SK-N-SH treated with all-trans-retinoic acid at 6 μM for 48 hours (cell line): ENCODE data around the gene LRRFIP2.

Experiments used
- ATAC-seq: fragments of 200-7000 bp; cut with Tn5 transposase; 3 replicates; pipeline ENCODE4 v1.9.1; 2020; ENCODE audit warnings: mild to moderate bottlenecking, moderate library complexity
- ARNTL ChIP-seq: fragments of 450-650 bp; formaldehyde crosslinking; IDR thresholded peaks from 2 replicates; pipeline ENCODE4 v1.5.0; 2020; ENCODE audit warnings: low read depth, mild to moderate bottlenecking, moderate library complexity, borderline replicate concordance
- BACH2 ChIP-seq: fragments of 250-450 bp; sonication (Bioruptor Pico); IDR thresholded peaks from 2 replicates; pipeline ENCODE4 v1.9.0; 2021; ENCODE audit warnings: mild to moderate bottlenecking, borderline replicate concordance
- CSDC2 ChIP-seq: fragments of 250-450 bp; sonication (Bioruptor Pico); IDR thresholded peaks from 2 replicates; pipeline ENCODE4 v1.5.0; 2020; ENCODE audit warnings: mild to moderate bottlenecking, moderate library complexity
- ESRRG ChIP-seq: fragments of 250-450 bp; sonication (Bioruptor Pico); IDR thresholded peaks from 2 replicates; pipeline ENCODE4 v1.6.1; 2021; ENCODE audit warnings: mild to moderate bottlenecking
- GLIS3 ChIP-seq: fragments of 250-450 bp; sonication (Bioruptor Pico); IDR thresholded peaks from 2 replicates; pipeline ENCODE4 v1.5.0; 2020; ENCODE audit warnings: mild to moderate bottlenecking, moderate library complexity
- ISL1 ChIP-seq: fragments of 250-450 bp; sonication (Bioruptor Pico); IDR thresholded peaks from 2 replicates; pipeline ENCODE4 v2.1.2; 2022; ENCODE audit warnings: mild to moderate bottlenecking, moderate library complexity
- OSR1 ChIP-seq: fragments of 250-450 bp; sonication (Bioruptor Pico); IDR thresholded peaks from 2 replicates; pipeline ENCODE4 v1.8.0; 2022; ENCODE audit warnings: moderate library complexity, mild to moderate bottlenecking, inconsistent platforms
- PPARA ChIP-seq: fragments of 250-450 bp; sonication (Bioruptor Pico); IDR thresholded peaks from 2 replicates; pipeline ENCODE4 v1.5.0; 2020; ENCODE audit warnings: mild to moderate bottlenecking, borderline replicate concordance
- RARB ChIP-seq: fragments of 250-450 bp; sonication (Bioruptor Pico); IDR thresholded peaks from 2 replicates; pipeline ENCODE4 v1.8.0; 2021; ENCODE audit warnings: mild to moderate bottlenecking, moderate library complexity
- SNAI2 ChIP-seq: fragments of 250-450 bp; sonication (Bioruptor Pico); IDR thresholded peaks from 2 replicates; pipeline ENCODE4 v1.5.0; 2020; ENCODE audit warnings: mild to moderate bottlenecking, moderate library complexity
- TCF4 ChIP-seq: fragments of 250-450 bp; sonication (Bioruptor Pico); IDR thresholded peaks from 2 replicates; pipeline ENCODE4 v1.8.0; 2021; ENCODE audit warnings: mild to moderate bottlenecking, moderate library complexity, borderline replicate concordance
- TOX ChIP-seq: fragments of 250-450 bp; sonication (Bioruptor Pico); IDR thresholded peaks from 2 replicates; pipeline ENCODE4 v1.8.0; 2021; ENCODE audit warnings: mild to moderate bottlenecking, moderate library complexity, borderline replicate concordance
- ZC3H10 ChIP-seq: fragments of 250-450 bp; sonication (Bioruptor Pico); IDR thresholded peaks from 2 replicates; pipeline ENCODE4 v1.5.1; 2021; ENCODE audit warnings: mild to moderate bottlenecking, moderate library complexity
- ZFP3 ChIP-seq: fragments of 250-450 bp; sonication (Bioruptor Pico); IDR thresholded peaks from 2 replicates; pipeline ENCODE4 v1.5.0; 2020; ENCODE audit warnings: mild to moderate bottlenecking, moderate library complexity
- ZFP30 ChIP-seq: fragments of 450-650 bp; formaldehyde crosslinking; IDR thresholded peaks from 2 replicates; pipeline ENCODE4 v1.5.0; 2022; ENCODE audit warnings: mild to moderate bottlenecking, moderate library complexity
- ZNF565 ChIP-seq: fragments of 450-650 bp; formaldehyde crosslinking; conservative IDR thresholded peaks from 2 replicates; pipeline ENCODE4 v1.5.0; 2020; ENCODE audit warnings: low read depth, mild to moderate bottlenecking, moderate library complexity
- ZNF70 ChIP-seq: fragments of 450-650 bp; formaldehyde crosslinking; IDR thresholded peaks from 2 replicates; pipeline ENCODE4 v1.5.0; 2020; ENCODE audit warnings: mild to moderate bottlenecking, moderate library complexity
- ZNF8 ChIP-seq: fragments of 450-650 bp; formaldehyde crosslinking; IDR thresholded peaks from 2 replicates; pipeline ENCODE4 v1.5.0; 2020; ENCODE audit warnings: mild to moderate bottlenecking, moderate library complexity
- TF ChIP-seq, protein P1 (sequence below): fragments of 250-450 bp; sonication (Bioruptor Pico); IDR thresholded peaks from 2 replicates; pipeline ENCODE4 v1.5.1; 2021; ENCODE audit warnings: mild to moderate bottlenecking, moderate library complexity
- TF ChIP-seq, protein P2 (sequence below): fragments of 250-450 bp; sonication (Bioruptor Pico); IDR thresholded peaks from 2 replicates; pipeline ENCODE4 v1.8.0; 2021; ENCODE audit warnings: low read depth, mild to moderate bottlenecking, moderate library complexity, borderline replicate concordance
- TF ChIP-seq, protein P3 (sequence below): fragments of 250-450 bp; sonication (Bioruptor Pico); IDR thresholded peaks from 2 replicates; pipeline ENCODE4 v1.8.0; 2020; ENCODE audit warnings: mild to moderate bottlenecking, moderate library complexity, borderline replicate concordance
- TF ChIP-seq, protein P4 (sequence below): fragments of 250-450 bp; sonication (Bioruptor Pico); IDR thresholded peaks from 2 replicates; pipeline ENCODE4 v1.5.1; 2020; ENCODE audit warnings: low read depth, mild to moderate bottlenecking, moderate library complexity

LRRFIP2 gene

DNA sequence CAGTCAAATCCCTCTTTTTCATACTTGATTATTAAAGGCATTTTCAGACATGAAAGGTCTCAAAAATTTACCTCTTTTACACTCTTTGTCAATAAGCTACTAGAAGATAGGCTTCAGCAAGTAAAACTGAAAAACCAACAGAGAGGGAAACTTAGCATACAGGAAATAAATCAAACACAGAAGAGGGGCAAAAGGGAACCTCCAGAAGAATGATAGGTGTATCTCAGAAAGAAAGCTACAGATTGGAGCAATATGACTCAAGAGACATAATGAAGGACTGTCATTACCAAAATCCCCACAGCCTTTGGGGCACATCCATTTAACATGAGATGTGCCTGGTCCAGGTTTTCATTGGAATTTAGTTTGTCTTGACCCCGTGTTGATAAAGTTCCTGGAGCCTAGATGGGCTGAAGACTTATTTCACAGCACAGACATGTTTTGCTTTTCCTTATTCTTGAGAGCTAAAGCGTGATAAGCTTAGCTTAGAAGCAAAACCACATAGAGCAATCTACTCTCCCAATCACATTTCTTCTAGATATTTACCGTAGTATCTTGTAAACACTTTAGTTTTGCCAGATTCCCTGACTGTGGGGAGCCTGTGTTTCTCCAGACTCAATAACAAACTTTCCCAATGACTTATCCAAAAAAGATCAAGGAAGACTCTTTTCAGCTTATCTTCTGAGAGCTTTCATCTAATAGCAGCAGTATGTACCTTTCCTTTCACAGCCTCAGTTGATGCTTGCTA lies 11.7 kb downstream of the LRRFIP2 start:
- ATAC-seq, result no peak

DNA sequence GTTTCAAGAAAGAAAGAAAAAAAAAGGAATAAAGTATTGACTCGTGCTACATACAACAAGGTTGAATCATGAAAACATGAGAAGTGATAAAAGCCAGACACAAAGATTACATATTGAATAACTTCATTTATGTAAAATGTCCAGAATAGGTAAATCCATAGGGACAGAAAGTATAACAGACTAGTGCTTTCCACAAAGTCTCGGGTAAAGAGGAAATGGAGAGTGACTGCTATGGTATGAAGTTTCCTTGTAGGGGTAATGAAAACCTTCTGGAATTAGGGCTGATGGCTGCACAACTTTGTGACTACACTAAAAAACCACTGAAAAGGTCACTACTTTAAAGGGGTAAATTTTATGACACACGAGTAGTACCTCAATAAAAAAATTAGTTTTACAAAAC lies 13.0 kb downstream of the LRRFIP2 start:
- peak; percentile 89 for ATAC-seq
- TF ChIP-seq ARNTL, result no peak
- TF ChIP-seq RARB (CRISPR knock-in tag), result peak; percentile 41; the same call in 1 of the 2 replicates
- peak; percentile 69; the same call in 1 of the 2 replicates for TF ChIP-seq TOX (CRISPR knock-in tag)

More for the DNA sequence above, 11.7 kb downstream of the LRRFIP2 start:
- TF ChIP-seq BACH2 (CRISPR knock-in tag), result no peak
- no peak for TF ChIP-seq OSR1 (CRISPR knock-in tag)
- TF ChIP-seq ZNF8 (CRISPR knock-in tag), result no peak
- no peak for TF ChIP-seq ESRRG (CRISPR knock-in tag)
- no peak for TF ChIP-seq ZNF565 (CRISPR knock-in tag)

DNA sequence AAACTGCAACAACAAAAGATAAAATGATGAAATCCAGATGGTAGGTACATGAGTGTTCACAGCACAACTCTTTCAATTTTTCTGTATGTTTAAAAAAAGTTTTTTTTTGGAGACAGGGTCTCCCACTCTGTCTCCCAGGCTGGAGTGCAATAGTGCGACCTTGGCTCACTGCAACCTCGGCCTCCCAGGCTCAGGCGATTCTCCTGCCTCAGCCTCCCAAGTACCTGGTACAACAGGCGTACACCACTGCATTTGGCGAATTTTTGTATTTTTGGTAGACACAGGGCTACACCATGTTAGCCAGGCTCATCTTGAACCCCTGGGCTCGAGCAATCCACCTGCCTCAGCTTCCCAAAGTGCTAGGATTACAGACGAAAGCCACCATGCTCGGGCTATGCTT lies 18.6 kb downstream of the LRRFIP2 start:
- peak; percentile 31; the same call in 1 of the 3 replicates for ATAC-seq
- TF ChIP-seq GLIS3, result no peak
- TF ChIP-seq, protein P1, sequence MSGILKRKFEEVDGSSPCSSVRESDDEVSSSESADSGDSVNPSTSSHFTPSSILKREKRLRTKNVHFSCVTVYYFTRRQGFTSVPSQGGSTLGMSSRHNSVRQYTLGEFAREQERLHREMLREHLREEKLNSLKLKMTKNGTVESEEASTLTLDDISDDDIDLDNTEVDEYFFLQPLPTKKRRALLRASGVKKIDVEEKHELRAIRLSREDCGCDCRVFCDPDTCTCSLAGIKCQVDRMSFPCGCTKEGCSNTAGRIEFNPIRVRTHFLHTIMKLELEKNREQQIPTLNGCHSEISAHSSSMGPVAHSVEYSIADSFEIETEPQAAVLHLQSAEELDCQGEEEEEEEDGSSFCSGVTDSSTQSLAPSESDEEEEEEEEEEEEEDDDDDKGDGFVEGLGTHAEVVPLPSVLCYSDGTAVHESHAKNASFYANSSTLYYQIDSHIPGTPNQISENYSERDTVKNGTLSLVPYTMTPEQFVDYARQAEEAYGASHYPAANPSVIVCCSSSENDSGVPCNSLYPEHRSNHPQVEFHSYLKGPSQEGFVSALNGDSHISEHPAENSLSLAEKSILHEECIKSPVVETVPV, result no peak
- no peak for TF ChIP-seq PPARA
- TF ChIP-seq ZNF70, result no peak
- no peak for TF ChIP-seq ARNTL
- no peak for TF ChIP-seq ZNF8 (CRISPR knock-in tag)
- no peak for TF ChIP-seq ISL1 (CRISPR knock-in tag)
- TF ChIP-seq ZFP3 (CRISPR knock-in tag), result no peak
- no peak for TF ChIP-seq ZFP30
- TF ChIP-seq OSR1 (CRISPR knock-in tag), result no peak
- no peak for TF ChIP-seq ESRRG (CRISPR knock-in tag)
- TF ChIP-seq TOX (CRISPR knock-in tag), result no peak
- TF ChIP-seq, protein P2, sequence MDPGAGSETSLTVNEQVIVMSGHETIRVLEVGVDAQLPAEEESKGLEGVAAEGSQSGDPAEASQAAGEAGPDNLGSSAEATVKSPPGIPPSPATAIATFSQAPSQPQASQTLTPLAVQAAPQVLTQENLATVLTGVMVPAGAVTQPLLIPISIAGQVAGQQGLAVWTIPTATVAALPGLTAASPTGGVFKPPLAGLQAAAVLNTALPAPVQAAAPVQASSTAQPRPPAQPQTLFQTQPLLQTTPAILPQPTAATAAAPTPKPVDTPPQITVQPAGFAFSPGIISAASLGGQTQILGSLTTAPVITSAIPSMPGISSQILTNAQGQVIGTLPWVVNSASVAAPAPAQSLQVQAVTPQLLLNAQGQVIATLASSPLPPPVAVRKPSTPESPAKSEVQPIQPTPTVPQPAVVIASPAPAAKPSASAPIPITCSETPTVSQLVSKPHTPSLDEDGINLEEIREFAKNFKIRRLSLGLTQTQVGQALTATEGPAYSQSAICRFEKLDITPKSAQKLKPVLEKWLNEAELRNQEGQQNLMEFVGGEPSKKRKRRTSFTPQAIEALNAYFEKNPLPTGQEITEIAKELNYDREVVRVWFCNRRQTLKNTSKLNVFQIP (CRISPR knock-in tag), result no peak
- no peak for TF ChIP-seq ZNF565 (CRISPR knock-in tag)
- TF ChIP-seq, protein P3, sequence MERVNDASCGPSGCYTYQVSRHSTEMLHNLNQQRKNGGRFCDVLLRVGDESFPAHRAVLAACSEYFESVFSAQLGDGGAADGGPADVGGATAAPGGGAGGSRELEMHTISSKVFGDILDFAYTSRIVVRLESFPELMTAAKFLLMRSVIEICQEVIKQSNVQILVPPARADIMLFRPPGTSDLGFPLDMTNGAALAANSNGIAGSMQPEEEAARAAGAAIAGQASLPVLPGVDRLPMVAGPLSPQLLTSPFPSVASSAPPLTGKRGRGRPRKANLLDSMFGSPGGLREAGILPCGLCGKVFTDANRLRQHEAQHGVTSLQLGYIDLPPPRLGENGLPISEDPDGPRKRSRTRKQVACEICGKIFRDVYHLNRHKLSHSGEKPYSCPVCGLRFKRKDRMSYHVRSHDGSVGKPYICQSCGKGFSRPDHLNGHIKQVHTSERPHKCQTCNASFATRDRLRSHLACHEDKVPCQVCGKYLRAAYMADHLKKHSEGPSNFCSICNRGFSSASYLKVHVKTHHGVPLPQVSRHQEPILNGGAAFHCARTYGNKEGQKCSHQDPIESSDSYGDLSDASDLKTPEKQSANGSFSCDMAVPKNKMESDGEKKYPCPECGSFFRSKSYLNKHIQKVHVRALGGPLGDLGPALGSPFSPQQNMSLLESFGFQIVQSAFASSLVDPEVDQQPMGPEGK, result no peak
- no peak for TF ChIP-seq BACH2 (CRISPR knock-in tag)

DNA sequence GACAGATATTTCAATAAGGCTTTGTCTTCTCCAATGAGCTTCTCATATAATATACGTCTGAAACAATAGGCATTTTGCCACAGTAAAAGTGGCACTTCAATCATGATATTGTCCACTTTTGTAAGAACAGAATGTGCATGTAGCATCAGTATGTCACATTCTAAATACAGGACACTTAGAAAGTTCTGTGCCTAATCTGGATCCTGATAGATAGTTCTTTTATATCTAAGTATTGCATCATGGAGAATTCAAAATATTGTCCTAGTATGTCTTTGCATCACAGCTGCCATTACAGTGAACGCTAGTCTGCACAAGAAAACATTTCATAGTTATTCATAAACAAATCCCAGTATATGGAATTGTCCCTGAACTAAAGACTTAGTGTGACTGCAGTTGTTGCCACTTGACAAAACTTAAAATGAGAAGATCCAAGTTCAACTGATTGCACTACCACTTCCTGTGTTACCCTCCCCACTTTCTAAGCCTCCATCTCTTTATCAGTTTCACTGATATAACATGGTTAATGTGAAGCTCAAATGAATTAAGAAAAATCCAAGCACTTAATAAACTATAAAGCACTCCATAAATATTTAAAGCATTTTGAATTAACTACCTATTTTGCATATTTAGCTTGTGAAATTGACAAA lies 19.6 kb downstream of the LRRFIP2 start:
- no peak for TF ChIP-seq TOX (CRISPR knock-in tag)
- no peak for TF ChIP-seq ZNF8 (CRISPR knock-in tag)
- TF ChIP-seq ARNTL, result no peak
- no peak for TF ChIP-seq TCF4 (CRISPR knock-in tag)
- TF ChIP-seq ESRRG (CRISPR knock-in tag), result no peak
- no peak for TF ChIP-seq ZFP3 (CRISPR knock-in tag)
- TF ChIP-seq ISL1 (CRISPR knock-in tag), result no peak
- no peak for TF ChIP-seq OSR1 (CRISPR knock-in tag)
- no peak for TF ChIP-seq PPARA
- TF ChIP-seq ZC3H10 (CRISPR knock-in tag), result no peak
- TF ChIP-seq CSDC2 (CRISPR knock-in tag), result no peak
- no peak for TF ChIP-seq SNAI2
- TF ChIP-seq, protein P3, result no peak
- no peak for TF ChIP-seq RARB (CRISPR knock-in tag)
- TF ChIP-seq, protein P4, sequence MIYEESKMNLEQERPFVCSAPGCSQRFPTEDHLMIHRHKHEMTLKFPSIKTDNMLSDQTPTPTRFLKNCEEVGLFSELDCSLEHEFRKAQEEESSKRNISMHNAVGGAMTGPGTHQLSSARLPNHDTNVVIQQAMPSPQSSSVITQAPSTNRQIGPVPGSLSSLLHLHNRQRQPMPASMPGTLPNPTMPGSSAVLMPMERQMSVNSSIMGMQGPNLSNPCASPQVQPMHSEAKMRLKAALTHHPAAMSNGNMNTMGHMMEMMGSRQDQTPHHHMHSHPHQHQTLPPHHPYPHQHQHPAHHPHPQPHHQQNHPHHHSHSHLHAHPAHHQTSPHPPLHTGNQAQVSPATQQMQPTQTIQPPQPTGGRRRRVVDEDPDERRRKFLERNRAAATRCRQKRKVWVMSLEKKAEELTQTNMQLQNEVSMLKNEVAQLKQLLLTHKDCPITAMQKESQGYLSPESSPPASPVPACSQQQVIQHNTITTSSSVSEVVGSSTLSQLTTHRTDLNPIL (CRISPR knock-in tag), result no peak
- TF ChIP-seq, protein P1, result no peak
- TF ChIP-seq ZFP30, result no peak
- TF ChIP-seq GLIS3, result no peak
- no peak for TF ChIP-seq ZNF565 (CRISPR knock-in tag)
- TF ChIP-seq ZNF70, result no peak
- TF ChIP-seq, all 23 proteins: peak for 0
- ATAC-seq, result no peak
